GM21825 (cell line): Measurements from ENCODE around the gene FOXN3.

ENCODE experiments used
- ATAC-seq: cut with Tn5 transposase; IDR thresholded peaks from one replicate; pipeline ENCODE4 v1.9.1; 2021; ENCODE audit warnings: mild to moderate bottlenecking, moderate library complexity; ENCODE audit not compliant: unreplicated experiment

The FOXN3 gene

GRCh38 chr14:89386212-89386886 is 30.7 kb downstream of the FOXN3 start:
- peak; percentile 23 for ATAC-seq

- ATAC-seq: no peak
Measured at GRCh38 chr14:89384636-89385035, 32.4 kb downstream of the FOXN3 start.

GRCh38 chr14:89384023-89384422 is 33.0 kb downstream of the FOXN3 start:
- ATAC-seq: peak; percentile 92

GRCh38 chr14:89382901-89383845 is 33.9 kb downstream of the FOXN3 start:
- ATAC-seq: no peak

- ATAC-seq: no peak
Measured at GRCh38 chr14:89382487-89382886, 34.5 kb downstream of the FOXN3 start.

- no peak for ATAC-seq
Measured at GRCh38 chr14:89379891-89380820, 36.9 kb downstream of the FOXN3 start.

GRCh38 chr14:89379006-89379405 is 38.0 kb downstream of the FOXN3 start:
- no peak for ATAC-seq

GRCh38 chr14:89378119-89378518 is 38.9 kb downstream of the FOXN3 start:
- peak; percentile 77 for ATAC-seq

- no peak for ATAC-seq
Measured at GRCh38 chr14:89377544-89377943, 39.5 kb downstream of the FOXN3 start.

GRCh38 chr14:89374908-89375307 is 42.1 kb downstream of the FOXN3 start:
- ATAC-seq: no peak

- no peak for ATAC-seq
Measured at GRCh38 chr14:89373185-89373584, 43.8 kb downstream of the FOXN3 start.

- no peak for ATAC-seq
Measured at GRCh38 chr14:89372512-89372883, 44.5 kb downstream of the FOXN3 start.

- ATAC-seq: no peak
Measured at GRCh38 chr14:89371585-89372511, 45.2 kb downstream of the FOXN3 start.

GRCh38 chr14:89370781-89371180 is 46.3 kb downstream of the FOXN3 start:
- ATAC-seq: no peak

- ATAC-seq: no peak
Measured at GRCh38 chr14:89370381-89370780, 46.7 kb downstream of the FOXN3 start.

GRCh38 chr14:89369656-89370055 is 47.4 kb downstream of the FOXN3 start:
- ATAC-seq: no peak

GRCh38 chr14:89368490-89369477 is 48.2 kb downstream of the FOXN3 start:
- ATAC-seq: no peak

GRCh38 chr14:89367779-89368120 is 49.3 kb downstream of the FOXN3 start:
- ATAC-seq: no peak
